Activated T-cell treated with anti-CD3 and anti-CD28 coated beads for 1 hour (primary cell): ENCODE measurements around the gene PBX1.

Source experiments
- DNase-seq: peaks from one replicate; pipeline ENCODE4 v3.0.0-alpha.2; 2020; ENCODE audit warnings: low read depth

Gene PBX1

DNA sequence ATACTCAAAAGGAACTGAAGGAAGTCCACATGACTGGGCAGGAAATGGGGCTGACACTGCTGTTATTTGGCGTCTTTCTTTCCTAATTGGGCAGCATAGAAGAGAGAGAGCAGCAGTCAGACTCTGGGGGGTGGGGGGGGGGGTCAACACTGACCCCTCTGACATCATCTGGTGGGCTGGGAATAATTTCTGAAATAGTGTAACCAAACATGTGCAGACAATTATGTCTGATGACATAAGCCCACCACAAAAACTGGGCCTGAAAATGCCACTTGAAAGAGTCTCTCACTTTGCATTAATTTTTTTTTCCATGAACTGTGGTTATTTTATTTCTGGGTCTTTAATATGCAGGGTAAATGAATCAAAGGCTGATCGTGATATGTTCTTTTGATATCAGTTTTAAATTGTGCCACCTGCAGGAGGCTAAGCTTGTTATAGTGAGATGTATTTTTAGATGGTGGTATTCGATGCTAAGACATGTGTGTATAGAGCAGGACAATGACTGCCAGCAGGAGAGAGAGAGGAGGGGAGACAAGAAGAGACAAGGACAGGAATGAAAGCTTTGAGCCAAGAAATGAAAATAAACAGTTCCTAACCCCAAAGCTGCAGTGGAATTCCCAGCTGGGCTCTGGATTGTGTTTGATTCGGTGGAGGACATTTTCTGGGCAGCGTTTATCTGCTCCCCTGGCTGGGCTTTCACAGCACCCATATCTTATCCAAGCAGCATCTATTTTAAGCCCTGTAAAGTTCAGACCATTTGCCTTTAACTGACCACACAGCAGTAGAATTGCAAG is 264.7 kb downstream of the PBX1 start:
- no peak for DNase-seq

- DNase-seq, result no peak
Observed at GRCh38 chr1:164824542-164824941, 265.6 kb downstream of the PBX1 start.

DNA sequence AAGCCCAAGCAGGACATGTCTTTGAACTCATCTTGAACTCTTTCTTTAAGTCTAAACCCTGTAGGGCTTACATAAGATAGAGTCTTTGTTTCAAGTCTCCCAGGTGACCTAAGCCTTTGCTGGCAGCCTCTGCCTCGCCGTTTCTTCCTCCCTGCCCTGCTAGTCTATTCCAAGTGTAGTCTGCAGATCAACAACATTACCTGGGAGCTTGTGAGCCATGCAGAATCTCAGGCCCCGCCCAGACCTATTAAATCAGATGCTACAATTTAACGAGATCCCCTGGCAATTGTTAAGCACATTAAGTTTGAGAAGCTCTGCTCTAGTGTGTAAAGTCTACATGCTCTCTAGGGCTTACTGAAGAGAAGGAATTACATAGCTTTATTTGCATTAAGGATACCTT is 271.6 kb downstream of the PBX1 start:
- no peak for DNase-seq

- no peak for DNase-seq
Observed at GRCh38 chr1:164834641-164835040, 275.7 kb downstream of the PBX1 start.

GRCh38 chr1:164836614-164837018 is 277.6 kb downstream of the PBX1 start:
- DNase-seq, result no peak

- DNase-seq, result no peak
Observed at GRCh38 chr1:164838786-164839185, 279.8 kb downstream of the PBX1 start.

GRCh38 chr1:164840936-164841335 is 282.0 kb downstream of the PBX1 start:
- no peak for DNase-seq

DNA sequence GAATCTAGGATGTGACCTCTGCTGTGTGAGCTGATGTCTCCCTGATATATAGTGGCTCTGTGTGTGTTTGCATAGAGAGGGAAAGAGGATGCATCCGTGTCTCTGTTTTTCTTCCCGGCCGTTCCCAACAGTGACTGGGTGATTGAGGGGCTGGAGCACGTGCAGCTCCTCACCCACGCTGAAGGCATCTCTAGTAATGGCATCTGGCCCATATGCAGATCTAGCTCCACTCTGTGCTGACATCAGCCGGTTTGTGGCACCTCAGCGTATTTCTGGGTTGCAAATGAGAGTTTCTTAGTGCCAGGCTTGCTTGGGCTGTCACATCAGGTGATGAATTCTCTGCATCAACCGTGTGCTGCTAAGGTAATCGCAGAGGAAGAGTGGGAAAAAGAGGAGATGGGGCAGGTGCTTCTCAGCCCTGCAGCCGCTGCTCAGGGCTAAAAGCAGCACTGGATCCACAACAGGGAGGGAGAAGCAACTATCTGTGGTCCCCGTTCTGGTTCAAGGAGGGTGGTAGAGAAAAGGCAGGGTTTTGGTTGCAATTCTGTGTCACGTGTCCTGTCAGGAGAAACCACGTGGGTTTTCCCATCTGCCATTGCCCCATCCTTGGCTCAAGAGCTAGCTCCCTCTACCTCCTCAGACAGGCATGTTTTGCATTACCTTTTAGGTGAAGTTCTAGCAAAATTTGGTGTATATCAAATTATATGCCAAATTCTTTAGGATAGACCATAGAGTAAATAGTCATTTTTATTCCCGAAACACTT is 282.9 kb downstream of the PBX1 start:
- no peak for DNase-seq

DNA sequence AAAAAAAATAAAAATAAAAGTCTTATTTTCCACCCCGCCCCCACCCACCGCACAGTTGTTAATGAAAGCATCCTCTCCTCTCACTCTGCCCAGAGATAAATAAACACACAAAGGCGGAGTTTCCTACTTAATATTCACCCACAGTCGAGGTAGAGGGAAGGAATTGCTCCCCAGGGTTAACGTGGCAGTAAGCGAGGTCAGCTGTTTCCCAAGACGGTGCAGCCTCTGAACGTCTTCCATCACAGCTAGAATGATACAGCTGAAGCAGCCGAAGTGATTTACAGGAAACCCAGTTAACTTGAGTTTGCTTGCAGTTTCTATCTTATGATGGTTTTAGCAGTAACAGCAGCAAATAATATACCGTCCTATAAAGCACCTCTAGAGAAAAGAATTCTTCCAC is 283.9 kb downstream of the PBX1 start:
- DNase-seq, result no peak

- DNase-seq, result no peak
Observed at GRCh38 chr1:164843743-164844500, 284.9 kb downstream of the PBX1 start.

GRCh38 chr1:164846731-164847691 is 288.0 kb downstream of the PBX1 start:
- DNase-seq, result no peak

- no peak for DNase-seq
Observed at GRCh38 chr1:164853146-164853545, 294.2 kb downstream of the PBX1 start.

- no peak for DNase-seq
Observed at GRCh38 chr1:164855716-164856329, 296.8 kb downstream of the PBX1 start.

DNA sequence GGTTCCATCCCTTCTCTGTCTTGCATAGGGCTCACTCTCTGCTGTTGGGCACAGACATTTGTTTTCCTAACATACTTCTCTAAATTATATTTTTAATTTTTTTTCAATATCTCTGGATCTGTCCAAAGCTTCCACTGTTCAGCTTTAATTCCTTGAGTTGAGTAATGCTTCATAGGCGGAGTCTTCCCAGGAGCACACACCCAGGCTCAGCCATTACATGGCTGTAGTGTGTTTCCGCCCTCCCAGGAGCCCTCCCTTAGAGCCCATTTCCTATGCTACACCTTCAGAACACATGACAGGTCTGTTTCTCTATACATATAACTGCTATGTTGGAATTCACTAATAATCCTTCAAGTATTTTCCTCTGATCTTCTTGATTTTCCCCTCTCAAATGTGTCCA is 297.4 kb downstream of the PBX1 start:
- no peak for DNase-seq

DNA sequence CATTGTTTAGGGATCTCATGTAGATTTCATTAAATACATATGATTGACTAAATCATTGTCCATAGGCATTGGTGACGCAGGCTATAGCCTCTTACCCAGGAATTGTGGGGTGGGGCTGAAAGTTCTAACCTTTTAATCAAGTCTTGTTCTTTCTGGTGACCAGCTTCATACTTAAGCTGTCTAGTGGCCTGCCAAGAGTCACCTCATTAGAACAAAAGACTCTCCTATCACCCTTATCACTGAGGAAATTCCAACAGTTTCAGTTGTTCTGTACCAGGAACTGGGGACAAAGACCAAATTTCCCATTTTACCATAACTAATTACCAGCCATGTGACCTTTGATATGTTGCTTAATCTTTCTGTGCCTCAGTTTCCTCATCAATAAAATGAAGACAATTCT is 298.5 kb downstream of the PBX1 start:
- no peak for DNase-seq

GRCh38 chr1:164858096-164858632 is 299.2 kb downstream of the PBX1 start:
- no peak for DNase-seq

- DNase-seq, result no peak
Observed at GRCh38 chr1:164861632-164862031, 302.6 kb downstream of the PBX1 start.

GRCh38 chr1:164863056-164863455 is 304.1 kb downstream of the PBX1 start:
- no peak for DNase-seq

DNA sequence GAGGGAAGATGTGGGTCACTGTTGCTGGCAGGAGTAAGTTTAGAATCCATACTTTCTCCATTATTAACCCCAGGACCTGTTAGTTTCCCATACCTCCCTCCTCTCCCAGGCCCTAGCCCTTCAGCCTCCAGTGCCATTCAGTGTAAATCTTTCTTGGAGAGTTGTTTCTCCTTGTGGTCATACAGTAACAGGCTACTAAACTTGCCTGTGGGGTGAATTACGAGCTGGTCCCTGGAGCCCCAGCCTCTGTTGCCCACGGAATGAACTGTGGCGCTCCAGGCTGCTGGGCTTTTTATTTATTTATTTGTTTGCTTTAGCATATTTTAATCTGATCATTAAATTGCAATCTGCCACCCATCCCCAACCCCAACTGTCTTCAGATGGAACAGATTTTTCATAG is 305.2 kb downstream of the PBX1 start:
- no peak for DNase-seq

- no peak for DNase-seq
Observed at GRCh38 chr1:164865385-164865784, 306.4 kb downstream of the PBX1 start.

GRCh38 chr1:164867590-164867989 is 308.6 kb downstream of the PBX1 start:
- no peak for DNase-seq
